COLO829 (cell line): ENCODE data around the gene BRSK2.

Experiments used
- DNase-seq: peaks from one replicate; pipeline ENCODE4 v3.0.0; 2012; ENCODE audit warnings: low spot score

Gene BRSK2

DNA sequence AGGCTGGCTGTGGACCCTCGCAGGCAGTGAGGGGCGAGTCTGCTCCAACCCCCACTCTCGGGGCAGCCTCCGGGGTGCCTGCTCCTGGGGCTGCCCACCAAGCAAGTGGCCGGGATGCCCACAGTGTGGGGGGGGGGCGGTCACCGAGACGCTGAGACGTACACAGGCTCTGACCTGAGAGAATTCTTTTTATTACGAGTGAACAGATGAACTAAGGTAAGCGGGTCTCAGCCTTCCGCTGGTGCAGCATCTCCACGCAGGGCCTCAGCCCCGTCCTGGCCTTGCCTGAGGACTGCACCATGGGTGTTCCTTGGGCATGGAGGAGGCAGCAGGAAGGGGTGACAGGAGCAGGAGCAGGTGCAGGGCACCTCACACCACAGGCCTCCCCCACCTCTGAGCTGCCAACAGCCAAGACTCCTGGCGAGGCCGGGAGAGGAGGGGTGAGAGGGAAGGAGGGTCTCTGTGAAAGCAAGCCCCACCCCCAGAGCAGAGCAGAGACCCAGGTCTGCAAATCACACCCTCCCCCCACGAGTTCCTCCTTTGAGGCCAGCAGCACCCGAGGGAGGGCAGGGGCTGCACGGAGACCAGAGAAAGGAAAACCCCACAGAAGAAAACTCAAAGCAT, 79.7 kb downstream of the BRSK2 start:
- no peak for DNase-seq

DNA sequence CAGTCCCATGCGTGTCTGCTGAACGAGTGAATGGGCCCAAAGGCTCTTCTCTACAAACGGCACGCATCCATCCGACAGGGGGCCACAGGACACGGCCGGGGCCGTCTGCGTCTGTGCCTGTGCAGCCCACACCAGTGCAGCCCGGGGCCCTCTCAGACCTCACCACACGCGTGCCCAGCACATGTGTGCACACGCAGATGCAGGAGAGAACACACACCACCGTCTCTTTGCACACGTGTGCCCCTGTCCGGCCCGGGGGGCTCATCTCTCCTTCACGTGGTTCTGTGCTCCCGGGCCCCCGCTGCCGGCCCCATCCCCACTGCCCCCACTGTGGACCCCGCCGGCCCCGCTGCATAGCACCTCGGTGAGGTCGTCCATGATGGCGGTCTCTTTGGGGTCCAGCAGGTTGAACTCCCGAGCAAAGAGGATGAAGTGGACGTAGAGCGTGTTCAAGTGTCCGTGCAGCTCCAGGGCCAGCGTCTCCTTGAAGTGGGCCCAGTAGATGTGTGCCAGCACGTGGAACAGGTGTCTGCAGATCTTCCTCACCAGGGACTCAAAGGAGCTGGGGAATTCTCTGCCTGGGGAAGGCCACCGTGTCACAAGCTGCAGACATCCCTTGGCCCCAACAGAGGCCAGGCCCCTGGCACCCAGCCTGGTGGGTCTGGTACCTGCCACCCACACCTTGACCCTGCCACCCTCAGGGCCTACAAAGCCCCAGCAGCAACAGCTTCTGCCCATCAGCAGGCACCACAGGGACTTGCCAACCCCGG, 80.4 kb downstream of the BRSK2 start:
- DNase-seq: no peak

DNA sequence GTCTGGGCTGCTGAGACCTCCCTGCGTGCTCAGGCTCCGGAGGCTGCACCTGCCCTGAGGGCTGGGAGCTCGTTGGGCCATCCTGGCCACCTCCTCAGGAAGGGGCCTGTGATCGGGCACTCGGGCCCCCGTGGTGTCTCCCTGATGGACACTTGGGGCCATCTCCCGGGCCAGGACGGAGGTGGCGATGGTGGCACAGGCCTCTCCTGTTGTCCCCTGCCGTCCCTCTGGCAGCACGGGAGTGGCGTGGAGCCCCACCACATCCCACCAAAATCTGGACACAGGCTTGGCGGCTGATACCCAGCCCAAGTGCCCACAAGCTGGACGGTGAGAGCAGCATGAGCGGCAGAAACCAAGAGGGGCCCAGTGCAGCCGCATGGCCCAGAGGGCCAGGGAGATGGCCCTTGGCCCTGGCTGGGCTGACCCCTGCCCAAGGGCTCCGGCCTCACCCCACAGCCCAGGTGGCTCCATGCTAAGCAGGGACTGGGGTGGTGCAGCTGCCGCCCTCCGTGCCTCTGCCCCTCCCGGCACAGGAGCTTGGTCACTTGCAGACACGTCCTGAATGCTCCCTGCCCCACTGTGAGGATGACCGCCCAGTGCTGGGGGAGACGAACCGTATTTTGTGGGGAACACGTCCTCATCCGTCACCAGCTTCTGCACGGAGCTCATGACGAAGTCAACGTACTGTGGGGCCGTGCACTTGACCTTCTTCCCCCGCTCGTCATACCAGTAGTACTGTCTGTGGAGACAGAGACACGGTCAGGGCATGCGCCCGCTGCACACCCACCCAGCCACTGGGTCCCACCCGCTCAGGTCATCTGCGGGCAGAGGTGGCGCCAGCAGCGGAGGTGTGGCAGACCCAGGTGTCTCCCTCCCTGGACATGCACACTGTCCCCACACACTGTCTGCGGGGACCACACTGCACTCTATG, 81.2 kb downstream of the BRSK2 start:
- no peak for DNase-seq

DNA sequence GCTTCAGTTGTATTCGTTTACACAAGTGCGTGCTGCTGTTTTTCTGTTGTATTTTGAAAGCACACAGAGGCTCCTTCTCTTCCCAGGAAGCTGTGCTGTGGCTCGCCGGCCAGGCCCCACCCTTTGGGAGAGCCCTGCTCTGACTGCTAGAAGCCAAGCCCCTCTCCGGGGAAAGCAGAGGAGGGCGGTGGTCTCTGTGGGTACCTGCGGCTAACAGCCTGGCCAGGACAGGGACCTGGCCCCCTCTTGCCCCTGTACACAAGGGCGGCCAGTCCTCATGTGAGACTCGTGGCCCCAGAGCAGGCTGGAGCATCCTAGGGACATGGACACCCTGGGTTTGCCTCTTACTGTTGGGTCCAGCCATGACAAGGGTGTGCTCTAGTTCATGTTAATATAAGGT, 82.0 kb downstream of the BRSK2 start:
- no peak for DNase-seq

DNA sequence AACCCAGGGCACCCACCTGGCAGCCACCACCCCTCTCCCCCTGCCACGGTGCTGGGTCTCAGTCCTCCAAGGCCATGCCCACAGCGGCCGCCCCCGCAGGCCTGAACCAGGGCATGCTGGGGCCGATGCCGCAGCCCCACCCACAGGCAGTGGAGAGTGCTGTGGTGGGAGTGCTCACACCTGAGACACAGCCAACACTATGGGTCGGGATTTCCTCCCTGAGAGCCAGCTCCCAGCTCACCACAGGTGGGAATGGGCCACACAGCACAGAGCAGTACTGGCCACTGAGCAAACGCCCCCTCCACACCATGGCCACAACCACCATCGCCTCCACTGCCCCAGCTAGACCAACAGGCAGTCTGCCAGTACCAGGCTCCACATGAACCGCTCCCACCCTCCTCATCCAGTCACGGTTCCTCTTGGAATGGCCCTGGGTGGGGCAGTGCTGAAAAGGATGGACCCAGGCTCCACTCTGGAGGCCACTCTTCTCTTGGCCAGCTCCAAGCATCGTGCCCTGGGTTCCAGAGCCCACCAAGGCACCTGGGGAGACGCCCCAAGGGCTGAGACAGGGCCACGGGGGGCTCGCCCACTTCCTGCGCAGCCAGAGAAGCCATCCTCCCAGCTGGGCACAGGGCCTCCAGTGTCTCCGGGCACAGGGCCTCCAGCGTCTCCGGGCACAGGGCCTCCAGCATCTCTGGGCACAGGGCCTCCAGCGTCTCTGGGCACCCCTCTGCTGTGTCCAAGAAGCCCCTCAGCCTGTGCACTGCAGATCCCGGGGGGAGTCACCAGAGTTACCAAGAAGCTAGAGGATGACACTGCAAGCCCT, 82.7 kb downstream of the BRSK2 start:
- no peak for DNase-seq

DNA sequence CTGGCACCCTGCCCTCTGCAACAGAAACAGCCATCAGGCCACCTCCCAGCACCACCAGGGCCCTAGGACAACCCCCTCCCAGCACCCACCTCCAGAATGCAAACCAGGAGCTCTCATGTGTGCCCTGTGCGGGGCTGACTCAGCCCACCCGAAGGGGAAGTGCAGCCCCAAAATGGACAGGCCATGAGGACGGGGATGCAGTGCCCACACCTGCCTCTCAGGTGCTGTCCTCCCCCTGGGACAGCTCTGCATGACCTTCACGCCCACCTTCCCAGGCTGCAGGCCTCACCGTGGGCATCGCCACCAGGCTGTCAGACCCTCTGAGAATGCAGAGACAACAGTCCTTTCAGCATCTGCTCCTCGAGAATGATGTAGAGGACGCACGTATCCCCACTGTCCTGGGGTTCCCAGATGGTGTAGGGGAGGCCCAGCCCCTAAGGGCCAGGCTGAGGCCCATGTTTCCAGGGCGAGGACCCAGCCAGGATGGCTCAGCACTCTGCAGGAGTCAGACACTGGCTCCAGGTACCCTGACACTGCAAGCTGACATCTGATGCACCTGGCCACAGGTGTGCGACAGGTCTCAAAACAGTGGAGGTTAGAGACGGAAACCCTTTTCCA, 83.4 kb downstream of the BRSK2 start:
- no peak for DNase-seq

DNA sequence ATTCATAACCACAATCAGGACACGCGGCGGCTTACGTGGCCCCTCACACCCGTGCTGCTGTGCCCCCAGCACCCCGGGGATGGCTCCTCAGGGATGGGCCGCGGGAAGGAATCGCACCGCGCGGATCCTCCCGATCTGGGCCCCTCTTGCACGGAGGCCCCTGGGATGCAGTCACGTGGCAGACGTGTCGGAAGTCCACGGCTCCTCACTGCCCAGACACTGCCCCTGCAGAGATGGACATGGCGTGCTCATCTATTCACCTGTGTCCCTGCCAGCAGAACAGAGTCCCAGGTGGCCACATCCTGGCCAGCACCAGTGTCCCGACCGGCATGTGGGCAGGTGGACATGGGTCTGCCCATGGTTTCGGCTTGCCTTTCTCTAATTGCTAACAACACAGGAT, 84.1 kb downstream of the BRSK2 start:
- no peak for DNase-seq

DNA sequence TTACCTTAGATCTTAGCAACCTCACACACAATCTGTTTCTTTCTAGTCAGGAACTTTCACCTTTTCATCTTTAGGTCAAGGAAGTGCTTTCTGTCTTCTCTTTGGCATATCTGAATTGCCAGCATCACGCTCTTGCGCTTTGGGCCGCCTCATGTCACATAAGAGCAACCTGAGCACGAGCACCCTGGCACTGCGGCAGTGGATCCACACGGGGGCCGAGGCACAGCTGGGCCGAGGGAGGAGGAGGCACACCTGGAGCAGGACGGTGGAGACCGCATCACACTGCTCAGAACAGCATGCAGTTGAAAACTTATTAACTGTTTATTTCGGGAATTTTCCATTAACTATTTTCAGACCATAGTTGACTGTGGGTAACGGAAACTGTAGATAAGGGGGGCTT, 86.1 kb downstream of the BRSK2 start:
- DNase-seq: no peak

DNA sequence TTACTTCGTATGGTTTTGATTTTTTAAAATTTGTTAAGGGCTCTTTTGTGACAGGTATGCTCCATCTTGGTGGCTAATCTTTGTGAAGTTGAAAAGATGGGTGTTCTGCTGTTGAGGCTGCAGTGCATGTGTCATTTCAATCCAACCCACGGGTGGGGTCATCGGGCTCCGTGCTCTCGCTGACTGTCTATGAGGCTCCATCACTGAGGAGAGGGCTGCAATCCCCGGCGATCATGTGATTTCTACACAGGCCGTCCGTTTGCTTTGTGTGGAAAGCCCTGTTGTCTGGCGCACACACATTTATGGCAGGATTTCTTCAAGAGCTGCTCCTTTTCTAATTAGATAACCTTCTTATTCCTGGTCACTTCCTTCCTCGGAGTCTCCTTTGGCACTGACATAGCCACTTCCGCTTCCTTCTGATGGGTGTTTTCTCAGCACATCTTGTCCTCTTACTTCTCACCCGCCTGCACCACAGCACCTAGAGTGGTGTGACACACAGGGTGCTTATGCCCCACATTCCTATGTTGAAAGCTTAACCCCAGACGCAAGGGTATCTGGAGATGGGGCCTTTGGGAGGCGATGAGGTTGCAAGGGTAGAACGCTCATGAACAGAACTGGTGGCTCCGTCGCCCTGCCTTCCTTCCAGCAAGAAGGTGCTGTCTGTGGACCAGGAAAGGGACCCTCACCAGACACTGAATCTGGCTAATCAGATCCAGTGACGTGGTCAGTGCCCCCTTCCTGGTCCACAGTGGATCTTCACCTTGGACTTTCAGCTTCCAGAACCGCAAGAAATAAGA, 87.4 kb downstream of the BRSK2 start:
- no peak for DNase-seq

DNA sequence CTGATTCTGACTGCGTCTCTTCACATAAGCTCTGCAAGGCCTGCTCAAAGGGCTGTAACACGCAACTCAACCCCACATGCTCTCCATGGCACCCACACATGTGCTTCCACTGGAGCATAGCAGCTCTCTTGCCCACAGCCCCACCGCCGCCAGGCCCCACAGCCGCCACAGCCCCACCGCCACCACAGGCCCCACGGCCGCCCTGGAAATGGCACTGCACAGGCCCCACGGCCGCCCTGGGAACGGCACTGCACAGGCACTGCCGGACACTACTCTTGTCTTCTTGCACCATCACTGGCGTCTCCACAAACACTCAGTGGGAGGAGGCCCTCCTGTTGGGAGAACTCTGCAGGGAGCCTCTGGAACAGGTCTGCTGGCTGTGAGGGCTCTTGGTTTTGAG, 88.3 kb downstream of the BRSK2 start:
- no peak for DNase-seq

DNA sequence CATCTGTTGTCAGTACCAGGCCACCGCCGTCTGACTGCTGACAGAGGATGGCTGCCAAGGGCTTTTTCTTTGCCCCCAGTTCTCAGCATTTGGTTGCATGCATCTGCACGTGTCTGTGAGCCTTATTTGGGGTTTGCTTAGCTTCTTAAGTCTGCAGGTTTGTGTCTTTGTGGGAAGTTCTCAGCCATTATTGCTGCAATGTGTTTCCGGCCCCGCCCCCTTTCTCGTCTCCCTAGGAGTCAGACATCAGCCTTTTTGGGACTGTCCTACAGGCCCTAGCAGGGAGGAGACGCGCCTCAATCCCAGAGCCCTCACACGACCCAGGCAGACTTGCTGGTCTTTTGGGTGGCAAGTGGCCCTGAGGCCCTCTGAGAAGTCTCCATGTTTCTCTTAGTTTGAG, 88.8 kb downstream of the BRSK2 start:
- DNase-seq: no peak

DNA sequence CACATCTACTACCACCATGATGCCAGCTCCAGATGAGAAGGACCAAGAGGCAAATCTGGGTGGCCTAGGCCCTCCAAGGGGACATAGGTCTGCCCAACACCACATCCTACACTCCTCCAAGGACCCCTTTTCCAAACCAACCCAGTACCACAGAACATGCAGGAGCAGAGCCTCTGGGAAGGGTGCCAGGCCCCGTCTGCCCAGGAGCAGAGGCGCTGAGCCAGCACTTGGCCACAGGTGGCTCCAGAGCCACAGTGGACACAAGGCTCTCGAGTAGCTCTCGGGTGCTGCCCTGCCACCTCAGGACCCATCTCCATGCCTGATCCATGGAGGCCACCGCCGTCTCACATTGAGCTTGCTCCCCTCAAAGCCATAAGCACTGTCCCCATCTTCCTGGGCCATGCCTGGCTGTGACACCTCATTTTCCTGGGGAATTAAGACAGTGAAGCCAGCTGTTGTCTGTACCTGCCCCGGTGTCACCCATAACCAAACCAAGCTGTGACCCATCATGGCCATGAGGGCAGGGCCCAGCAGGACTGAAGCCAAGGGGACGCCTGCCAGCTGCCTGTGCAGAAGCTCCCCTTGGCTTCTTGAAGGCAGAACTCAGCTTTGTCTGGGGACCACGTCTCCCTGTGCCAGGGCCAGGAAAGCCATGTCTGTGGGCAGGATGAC, 89.4 kb downstream of the BRSK2 start:
- no peak for DNase-seq

DNA sequence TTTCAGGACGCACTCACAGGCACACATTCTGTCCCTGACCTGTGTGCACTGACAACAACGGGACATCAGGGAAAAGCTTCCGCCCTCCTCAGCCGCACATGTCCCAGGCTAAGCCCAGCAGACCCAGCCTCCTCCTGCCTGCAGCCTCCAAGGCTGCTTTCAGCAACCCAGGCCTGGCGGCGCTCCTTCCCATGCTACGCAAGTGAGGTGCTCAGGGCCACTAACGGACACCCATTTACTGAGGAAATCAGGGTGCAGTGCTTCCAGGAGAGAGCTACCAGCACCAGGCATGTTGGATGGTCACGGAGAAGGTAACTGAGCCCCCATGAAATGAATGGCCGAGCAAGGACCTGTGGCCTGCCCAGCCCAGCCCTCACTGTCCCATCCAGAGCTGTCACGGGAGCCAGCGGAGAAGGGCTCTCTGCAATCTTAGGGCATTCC, 90.0 kb downstream of the BRSK2 start:
- DNase-seq: no peak

DNA sequence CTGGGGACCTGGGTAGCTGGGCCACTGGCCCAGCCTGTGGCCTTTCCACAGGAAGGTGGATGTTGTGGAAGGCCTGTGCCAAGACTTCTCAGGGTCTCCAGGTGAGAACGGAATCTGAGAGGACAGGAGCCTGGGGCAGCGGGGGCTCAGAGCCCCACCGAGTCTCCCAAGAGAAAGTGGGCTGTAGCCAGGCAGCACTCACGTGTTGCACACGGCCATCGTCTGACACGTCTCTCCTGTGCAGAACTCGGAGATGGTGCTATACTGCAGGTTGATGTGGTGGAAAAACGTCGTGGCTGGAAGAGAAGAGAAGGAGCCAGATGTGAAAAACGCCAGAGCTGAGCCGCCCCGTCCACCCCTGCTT, 90.4 kb downstream of the BRSK2 start:
- DNase-seq: no peak

DNA sequence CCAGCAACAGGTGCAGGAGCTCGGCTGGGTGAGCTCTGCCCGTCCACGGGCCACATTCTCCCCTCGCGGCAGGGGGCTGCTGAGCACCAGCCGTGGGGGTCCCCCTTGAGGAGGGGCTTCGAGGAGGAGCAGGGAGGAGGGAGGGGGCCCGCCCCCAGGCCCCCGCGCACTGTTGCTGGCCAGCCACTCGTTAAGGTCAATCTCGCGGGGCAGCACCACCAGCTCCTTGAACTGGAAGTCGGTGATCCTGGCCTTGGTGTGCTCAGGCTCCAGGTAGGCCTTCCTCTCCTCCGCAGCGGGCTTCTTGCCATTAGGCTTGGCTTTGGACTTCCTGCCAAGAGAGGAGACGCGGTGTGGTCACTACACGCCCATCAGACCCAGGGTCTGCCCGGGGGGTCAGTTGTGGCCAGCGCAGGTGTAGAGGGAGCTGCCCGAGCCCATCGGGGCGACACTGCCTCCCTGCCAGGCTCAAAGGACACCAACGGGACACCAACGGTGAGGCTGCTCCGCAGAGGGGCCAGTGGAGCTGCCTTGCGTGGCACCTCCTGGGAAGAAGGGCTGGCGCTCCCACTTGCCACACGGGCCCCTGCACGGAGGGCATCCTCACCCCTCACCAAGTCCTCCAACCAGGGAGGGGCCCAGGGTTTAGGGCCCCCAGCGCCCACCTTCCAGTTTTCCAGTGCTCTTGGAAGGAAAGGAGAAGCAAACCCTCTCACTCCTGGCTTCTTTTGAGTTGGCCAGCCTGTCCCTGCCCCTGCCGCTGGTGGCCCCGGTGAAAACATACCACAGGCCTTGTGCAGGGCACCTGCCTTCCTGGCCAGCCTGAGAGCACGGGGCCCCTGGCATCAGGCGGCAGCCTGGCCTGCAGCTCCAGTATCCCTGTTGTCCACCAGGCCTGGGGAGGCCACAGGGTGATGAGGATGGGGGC, 91.1 kb downstream of the BRSK2 start:
- no peak for DNase-seq

DNA sequence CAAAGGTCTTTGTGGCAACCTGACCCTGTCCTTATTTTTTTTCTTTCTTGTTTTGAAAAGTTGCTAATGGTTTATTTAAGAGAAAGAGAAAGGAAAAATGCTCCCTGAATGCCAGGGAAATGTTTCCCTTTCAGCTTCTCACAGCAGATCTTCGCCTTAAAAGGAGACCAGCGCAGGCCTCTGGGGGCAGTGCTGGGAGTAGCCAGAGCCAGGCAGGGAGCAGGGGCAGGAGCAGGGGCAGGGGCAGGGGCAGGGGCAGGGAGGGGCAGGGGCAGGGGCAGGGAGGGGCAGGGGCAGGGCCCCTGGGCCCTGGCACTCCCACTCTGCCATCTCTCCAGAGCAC, 91.7 kb downstream of the BRSK2 start:
- DNase-seq: no peak

DNA sequence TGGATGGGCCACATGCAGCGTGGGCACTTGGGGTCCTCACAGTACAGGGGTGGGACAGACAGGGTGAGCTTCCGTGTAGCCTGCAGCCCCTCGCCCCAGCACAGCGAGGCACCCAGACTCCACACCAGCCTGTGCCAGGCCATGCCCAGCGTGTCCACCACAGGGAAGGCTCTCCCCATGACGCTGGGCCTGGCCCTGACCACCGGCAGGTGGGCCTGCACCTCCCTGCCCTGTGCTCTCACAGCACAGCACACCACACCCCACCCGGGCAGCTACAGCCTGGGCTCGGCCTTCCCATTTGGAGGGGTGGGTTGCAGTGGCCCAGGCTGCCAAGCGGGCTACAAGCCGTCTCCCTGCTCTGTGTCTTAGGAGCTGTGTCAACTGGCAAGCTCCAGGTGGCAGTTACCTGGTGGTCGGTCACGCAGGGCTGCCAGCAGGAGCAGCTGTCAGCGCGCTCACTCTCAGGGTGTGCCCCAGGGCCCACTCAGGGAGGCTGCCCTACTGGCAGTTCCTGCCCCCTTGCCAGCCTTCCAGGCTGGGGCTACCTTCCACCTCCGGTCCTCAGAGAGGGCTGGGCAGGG, 92.2 kb downstream of the BRSK2 start:
- no peak for DNase-seq

DNA sequence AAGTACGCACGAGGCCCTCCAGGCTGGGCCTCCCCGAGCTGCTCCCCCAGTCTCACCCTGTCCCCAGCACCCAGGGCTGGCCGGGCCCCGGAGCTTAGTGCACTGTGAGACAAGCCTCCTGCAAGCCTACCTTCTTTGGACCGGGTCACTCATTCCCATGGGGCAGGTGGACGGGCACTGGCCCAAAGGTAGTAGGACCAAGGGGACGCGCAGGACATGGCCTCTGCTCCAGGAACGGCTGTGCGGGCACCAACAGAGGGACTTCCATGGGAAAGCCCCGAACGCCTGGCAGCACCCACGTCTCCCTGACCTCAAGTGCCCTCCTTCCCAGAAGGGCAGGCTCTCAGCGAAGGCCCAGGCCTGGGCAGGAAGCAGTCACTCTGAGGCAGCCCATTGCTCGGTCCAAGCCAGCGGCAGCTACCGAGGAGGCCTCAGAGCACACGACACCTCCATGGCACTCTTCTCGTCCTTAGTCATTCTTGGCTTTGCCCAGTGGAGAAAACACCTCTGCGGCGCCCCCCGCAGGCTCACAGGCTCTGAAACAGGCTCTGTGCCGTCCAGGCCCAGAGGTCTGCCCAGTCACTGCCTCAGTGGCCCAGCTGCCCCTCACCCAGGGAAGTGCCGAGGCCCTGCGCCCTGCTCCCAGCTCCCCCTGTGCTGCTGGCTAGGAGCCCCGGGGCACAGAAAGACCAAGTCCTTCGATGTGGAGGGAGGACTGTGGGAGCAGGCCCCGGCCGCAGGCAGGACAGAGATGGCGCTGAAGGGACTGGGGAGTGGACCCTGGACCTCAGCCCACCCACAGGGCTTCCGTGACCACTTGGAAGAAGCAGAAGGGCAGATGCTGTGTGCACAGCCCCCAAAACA, 93.1 kb downstream of the BRSK2 start:
- DNase-seq: no peak
